ENCODE data around the gene SH3D21.

The SH3D21 gene

GRCh38 chr1:36355811-36356210 is 49.6 kb downstream of the SH3D21 start:
- DNase-seq (ENCODE audit: low read depth in 2 of 3, low spot score in 2 of 3) = no peak

GRCh38 chr1:36358514-36359084 is 52.4 kb downstream of the SH3D21 start:
- no peak for DNase-seq (ENCODE audit: low read depth in 2 of 3, low spot score in 2 of 3)

- no peak for DNase-seq (ENCODE audit: low read depth in 2 of 3, low spot score in 2 of 3)
Measured at GRCh38 chr1:36359383-36359782, 53.2 kb downstream of the SH3D21 start.

- DNase-seq (ENCODE audit: low read depth in 2 of 3, low spot score in 2 of 3) = no peak
Measured at GRCh38 chr1:36359911-36360550, 53.9 kb downstream of the SH3D21 start.

GRCh38 chr1:36365381-36365780 is 59.2 kb downstream of the SH3D21 start:
- DNase-seq (ENCODE audit: low read depth in 2 of 3, low spot score in 2 of 3) = no peak

GRCh38 chr1:36366091-36366661 is 60.0 kb downstream of the SH3D21 start:
- no peak for DNase-seq (ENCODE audit: low read depth in 2 of 3, low spot score in 2 of 3)

- DNase-seq (ENCODE audit: low read depth in 2 of 3, low spot score in 2 of 3) = no peak
Measured at GRCh38 chr1:36367066-36367465, 60.9 kb downstream of the SH3D21 start.

- DNase-seq (ENCODE audit: low read depth in 2 of 3, low spot score in 2 of 3) = no peak
Measured at GRCh38 chr1:36367798-36368197, 61.6 kb downstream of the SH3D21 start.

- DNase-seq (ENCODE audit: low read depth in 2 of 3, low spot score in 2 of 3) = peak; percentile 47 to 86 (median 82)
Measured at GRCh38 chr1:36369061-36369861, 63.1 kb downstream of the SH3D21 start.
